Cardiac muscle cell (in vitro differentiated cells and primary cell): ENCODE results near the gene R3HDML. TPM values are rescaled to one million over a fixed set of nuclear protein-coding genes. Genes with fewer than 3 reads are reported as not detected.
"Not testable (repeated sequence)": the region's sequence is repeated elsewhere in the genome, so short reads cannot be mapped to it uniquely, and the experiment has no call there.

ENCODE experiments used
- DNase-seq, 2 donors: peaks; one replicate each; pipeline versions ENCODE4 v3.0.0 to v3.0.0-alpha.2; 2010 to 2017; ENCODE audit warnings: low read depth in 1 of 2, low spot score in 1 of 2
- H3K27ac ChIP-seq: fragments of 200-600 bp; sonication (generic); 2 replicates; pipeline ENCODE4 v1.5.1; 2016
- H3K27me3 ChIP-seq: fragments of 200-600 bp; sonication (generic); 2 replicates; pipeline ENCODE4 v1.6.0; 2016; ENCODE audit warnings: control low read depth
- H3K36me3 ChIP-seq: fragments of 200-600 bp; sonication (generic); 2 replicates; pipeline ENCODE4 v1.5.1; 2016; ENCODE audit warnings: control low read depth
- H3K4me1 ChIP-seq: fragments of 200-600 bp; sonication (generic); 2 replicates; pipeline ENCODE4 v1.8.1; 2017; ENCODE audit warnings: low read depth, mild to moderate bottlenecking, mixed run types
- H3K4me3 ChIP-seq: fragments of 200-600 bp; sonication (generic); 2 replicates; pipeline ENCODE4 v1.5.1; 2016; ENCODE audit warnings: mild to moderate bottlenecking
- H3K9me3 ChIP-seq: fragments of 200-600 bp; sonication (generic); 2 replicates; pipeline ENCODE4 v1.5.1; 2017; ENCODE audit warnings: low read depth, mild to moderate bottlenecking, control low read depth
- CTCF ChIP-seq: IDR thresholded peaks from 2 replicates; pipeline ENCODE4 v1.5.1; 2012; ENCODE audit warnings: low read depth, mild to moderate bottlenecking, low read length
- polyA plus RNA-seq: library from polyadenylated mRNA; unstranded; fragments of >200 nt; fragmentation: Nextera tagmentation; extraction: Ambion mirVana; gene quantifications from 2 replicates; pipeline ENCODE4 v1.2.1, GENCODE V29; 2016
- total RNA-seq: library from RNA; depleted of rRNA; stranded (reverse); fragments of >200 nt; gene quantifications from 2 replicates; pipeline ENCODE4 v1.2.3, GENCODE V29; 2016

Gene R3HDML
- total and polyA plus RNA-seq, 2 experiments from 2014 or later = not detected

- no peak for TF ChIP-seq CTCF
- no peak overlapping the region for H3K27ac ChIP-seq
These were observed 12.5 kb upstream of the R3HDML start for GRCh38 chr20:44324343-44324742.

GRCh38 chr20:44326391-44327159 lies 10.3 kb upstream of the R3HDML start:
- H3K9me3 ChIP-seq = no peaks in the 10 kb centered on the region
- no peak overlapping the region for H3K4me3 ChIP-seq
- no peaks in the 10 kb centered on the region for H3K27me3 ChIP-seq
- H3K27ac ChIP-seq = no peak overlapping the region
- TF ChIP-seq CTCF = peak; percentile 10
- DNase-seq = no peak
- H3K36me3 ChIP-seq = no peaks in the 10 kb centered on the region
- no peaks in the 10 kb centered on the region for H3K4me1 ChIP-seq

More at GRCh38 chr20:44324343-44324742, 12.5 kb upstream of the R3HDML start:
- Histone ChIP-seq H3K4me3 (no peak overlapping the region), H3K4me1 (no peaks in the 10 kb centered on the region), H3K9me3 (no peaks in the 10 kb centered on the region), H3K36me3 (no peaks in the 10 kb centered on the region), H3K27me3 (no peaks in the 10 kb centered on the region)
- DNase-seq = no peak

- H3K27me3 ChIP-seq, H3K27ac ChIP-seq, H3K9me3 ChIP-seq, H3K4me1 ChIP-seq, H3K4me3 ChIP-seq, H3K36me3 ChIP-seq, DNase-seq: not testable (repeated sequence)
These were observed 9.1 kb upstream of the R3HDML start for GRCh38 chr20:44327748-44328147.

- no peak overlapping the region for H3K4me3 ChIP-seq
- DNase-seq = no peak
- TF ChIP-seq CTCF = no peak
- H3K27ac ChIP-seq = no peak overlapping the region
- no peaks in the 10 kb centered on the region for H3K9me3 ChIP-seq
- H3K4me1 ChIP-seq = no peaks in the 10 kb centered on the region
- H3K36me3 ChIP-seq = no peaks in the 10 kb centered on the region
- H3K27me3 ChIP-seq = no peaks in the 10 kb centered on the region
These were observed 8.4 kb upstream of the R3HDML start for GRCh38 chr20:44328428-44328827.

- H3K27me3 ChIP-seq = no peaks in the 10 kb centered on the region
- DNase-seq = no peak
- no peak overlapping the region for H3K4me3 ChIP-seq
- H3K9me3 ChIP-seq = no peaks in the 10 kb centered on the region
- no peaks in the 10 kb centered on the region for H3K4me1 ChIP-seq
- no peaks in the 10 kb centered on the region for H3K36me3 ChIP-seq
- no peak overlapping the region for H3K27ac ChIP-seq
- no peak for TF ChIP-seq CTCF
These were observed 5.6 kb upstream of the R3HDML start for GRCh38 chr20:44331201-44331600.

- Histone ChIP-seq H3K27ac (no peak overlapping the region), H3K9me3 (no peaks in the 10 kb centered on the region), H3K36me3 (no peaks in the 10 kb centered on the region), H3K4me3 (no peak overlapping the region), H3K4me1 (no peaks in the 10 kb centered on the region), H3K27me3 (no peaks in the 10 kb centered on the region)
- TF ChIP-seq CTCF = no peak
- no peak for DNase-seq
These were observed 2.5 kb upstream of the R3HDML start for GRCh38 chr20:44334306-44334705.
